GM21619 (cell line): ENCODE data around the gene WDR88.
"Not testable (repeated sequence)": the region's sequence is repeated elsewhere in the genome, so short reads cannot be mapped to it uniquely, and the experiment has no call there.

ENCODE experiments used
- ATAC-seq: cut with Tn5 transposase; IDR thresholded peaks from one replicate; pipeline ENCODE4 v1.9.1; 2021; ENCODE audit not compliant: unreplicated experiment

The WDR88 gene

GRCh38 chr19:33196446-33197193 is 64.7 kb downstream of the WDR88 start:
- ATAC-seq, result no peak

GRCh38 chr19:33197591-33198000 is 65.7 kb downstream of the WDR88 start:
- ATAC-seq, result no peak

GRCh38 chr19:33198169-33198568 is 66.3 kb downstream of the WDR88 start:
- ATAC-seq, result no peak

GRCh38 chr19:33199441-33200265 is 67.7 kb downstream of the WDR88 start:
- no peak for ATAC-seq

GRCh38 chr19:33201473-33201872 is 69.6 kb downstream of the WDR88 start:
- ATAC-seq, result no peak

GRCh38 chr19:33201886-33202545 is 70.1 kb downstream of the WDR88 start:
- no peak for ATAC-seq

GRCh38 chr19:33202546-33203507 is 70.9 kb downstream of the WDR88 start:
- ATAC-seq, result no peak

GRCh38 chr19:33203529-33203928 is 71.6 kb downstream of the WDR88 start:
- no peak for ATAC-seq

- ATAC-seq, result no peak
These were observed 72.4 kb downstream of the WDR88 start for GRCh38 chr19:33204136-33204973.

GRCh38 chr19:33205110-33205509 is 73.2 kb downstream of the WDR88 start:
- no peak for ATAC-seq

- no peak for ATAC-seq
These were observed 73.8 kb downstream of the WDR88 start for GRCh38 chr19:33205531-33206260.

- ATAC-seq, result no peak
These were observed 74.5 kb downstream of the WDR88 start for GRCh38 chr19:33206261-33207039.

GRCh38 chr19:33207040-33207620 is 75.2 kb downstream of the WDR88 start:
- no peak for ATAC-seq

- no peak for ATAC-seq
These were observed 76.0 kb downstream of the WDR88 start for GRCh38 chr19:33207903-33208302.

GRCh38 chr19:33208371-33208895 is 76.5 kb downstream of the WDR88 start:
- ATAC-seq, result no peak

- no peak for ATAC-seq
These were observed 77.3 kb downstream of the WDR88 start for GRCh38 chr19:33208904-33209849.

GRCh38 chr19:33209850-33210230 is 77.9 kb downstream of the WDR88 start:
- ATAC-seq, result not testable (repeated sequence)
